Measurements from ENCODE around the gene POLR2A.
"Not testable (repeated sequence)": the region's sequence is repeated elsewhere in the genome, so short reads cannot be mapped to it uniquely, and the experiment has no call there.

POLR2A gene

DNA sequence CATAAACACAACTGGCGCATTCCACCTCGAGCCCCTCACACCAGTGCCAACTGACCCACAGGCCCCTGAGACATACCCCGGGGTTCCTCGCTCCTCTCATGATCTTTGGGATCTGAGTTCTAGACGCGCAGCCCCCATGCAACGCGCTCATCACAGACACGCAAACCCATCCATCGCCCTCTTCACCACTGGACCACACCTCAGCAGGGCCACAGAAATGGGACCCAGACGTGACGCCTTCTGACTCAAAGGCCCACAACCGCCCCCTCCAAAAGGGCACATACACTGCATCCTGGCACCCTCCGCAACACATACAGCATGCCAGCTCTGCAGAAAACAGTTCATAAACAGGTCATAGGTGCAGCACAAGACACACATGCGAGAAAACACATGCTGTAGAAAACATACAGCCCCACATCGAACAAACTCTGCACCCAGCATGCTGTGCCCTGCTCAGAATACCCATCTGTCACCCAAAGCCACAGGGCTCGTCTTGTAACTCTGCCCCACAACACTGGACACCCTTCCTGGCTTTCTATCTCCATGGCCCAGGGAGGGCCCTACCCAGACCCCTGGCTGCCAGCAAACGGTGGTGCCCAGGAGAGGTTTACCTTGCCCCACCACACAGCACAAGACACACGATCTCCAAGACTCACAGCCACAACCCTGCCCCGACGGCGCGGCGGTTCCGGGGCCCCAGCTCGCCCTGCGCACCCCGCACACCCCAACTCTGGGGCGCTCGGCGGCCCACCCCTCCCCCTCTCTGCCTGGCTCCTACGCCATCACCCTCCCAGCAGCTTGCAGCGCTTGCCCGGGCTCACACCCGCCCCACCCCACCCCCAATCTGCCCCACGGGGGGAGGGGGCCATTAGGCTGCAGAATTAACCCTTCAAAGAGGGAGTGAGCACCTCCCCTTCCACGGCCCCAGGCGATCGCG lies 5.6 kb upstream of the POLR2A start:
- peak in 2 of 3 experiments; percentile 38 to 59 for DNase-seq (ENCODE audit: low read depth in 3 of 3)

DNA sequence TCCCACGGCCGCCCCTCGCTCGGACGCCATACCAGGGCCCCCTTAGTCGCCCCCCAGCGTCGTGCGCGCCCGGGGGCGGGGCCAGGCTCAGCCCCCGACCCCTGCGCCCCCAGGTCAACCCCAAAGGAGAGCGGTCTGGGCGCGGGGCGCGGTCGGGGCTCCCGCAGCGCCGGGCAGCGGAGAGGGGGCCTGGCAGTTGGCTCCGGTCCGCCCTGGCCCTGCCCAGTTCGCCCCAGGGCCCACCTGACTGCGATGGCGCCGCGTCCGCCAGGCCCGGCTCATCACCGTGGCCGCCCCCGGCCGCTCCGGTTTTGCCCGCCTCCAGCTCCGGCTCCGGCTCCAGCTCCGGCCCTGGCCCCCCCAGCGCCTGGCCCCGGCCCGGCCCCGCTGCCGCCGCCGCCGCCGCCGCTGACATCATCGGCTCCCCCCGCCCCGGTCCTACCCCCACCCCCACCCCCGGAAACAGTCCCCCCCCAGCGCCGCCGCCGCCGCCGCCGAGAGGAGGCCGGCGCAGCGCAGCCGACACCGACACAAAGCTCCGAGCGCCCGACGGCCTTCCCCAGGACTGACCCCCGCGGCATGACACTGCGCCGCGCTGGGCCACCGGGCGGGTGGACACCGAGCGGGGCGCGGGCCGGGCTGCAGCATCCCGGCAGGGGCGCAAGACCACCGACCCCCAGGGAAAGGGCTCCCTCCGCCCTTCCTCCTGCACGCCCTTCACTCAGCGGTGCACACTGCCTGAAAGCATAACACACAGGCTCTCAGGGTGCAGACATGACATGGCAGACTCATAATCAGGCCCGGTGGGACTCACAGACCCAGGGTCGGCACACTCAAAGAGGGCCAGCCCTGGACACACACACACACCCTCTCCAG lies 4.7 kb upstream of the POLR2A start, which contains the start of gene ZBTB4:
TSS of gene ZBTB4 (minus strand) at position 419 of the 876 bp plus-strand sequence. CDS start 12,830 bp downstream, outside the sequence.
- DNase-seq (ENCODE audit: low read depth in 3 of 3): peak in 1 of 3 experiments; percentile 52

DNA sequence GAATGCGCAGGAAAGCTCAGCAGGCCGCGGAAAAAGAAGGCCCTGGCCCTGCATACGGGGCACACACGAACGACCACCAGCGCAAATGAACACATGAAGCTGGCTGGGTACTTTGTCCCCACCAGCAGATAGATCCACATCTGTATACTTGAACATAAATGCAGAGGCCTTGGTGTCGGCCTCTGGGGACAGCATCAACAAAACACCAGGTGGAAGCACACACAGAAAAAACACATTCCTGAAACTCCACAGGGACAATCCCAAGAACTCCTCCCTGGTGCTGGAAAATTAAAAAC lies 4.1 kb upstream of the POLR2A start:
- no peak for DNase-seq (ENCODE audit: low read depth in 3 of 3)

DNA sequence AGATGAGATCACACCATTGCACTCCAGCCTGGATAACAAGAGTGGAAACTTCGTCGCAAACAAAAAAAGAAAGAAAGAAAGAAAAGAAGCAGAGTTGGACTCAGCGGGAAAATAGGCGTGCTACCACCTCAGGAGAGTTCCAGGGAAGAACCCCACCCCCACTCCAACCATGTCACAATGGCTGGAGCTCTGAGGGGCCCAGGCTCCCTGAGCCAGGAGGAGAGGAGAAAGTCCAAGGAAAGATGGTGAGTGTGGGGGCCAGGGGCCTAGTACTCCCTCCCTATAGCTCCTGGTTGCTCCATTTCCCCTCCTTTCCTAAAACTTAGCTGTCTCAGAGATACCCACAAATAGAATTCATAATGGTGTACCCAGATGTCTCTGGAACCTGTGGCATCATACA lies 2.9 kb upstream of the POLR2A start, which contains the start of gene SLC35G6:
TSS of gene SLC35G6 (plus strand) at position 172 of the 400 bp plus-strand sequence. CDS start at position 243, 71 bp downstream.
- not testable (repeated sequence) for DNase-seq (ENCODE audit: low read depth in 3 of 3)

DNA sequence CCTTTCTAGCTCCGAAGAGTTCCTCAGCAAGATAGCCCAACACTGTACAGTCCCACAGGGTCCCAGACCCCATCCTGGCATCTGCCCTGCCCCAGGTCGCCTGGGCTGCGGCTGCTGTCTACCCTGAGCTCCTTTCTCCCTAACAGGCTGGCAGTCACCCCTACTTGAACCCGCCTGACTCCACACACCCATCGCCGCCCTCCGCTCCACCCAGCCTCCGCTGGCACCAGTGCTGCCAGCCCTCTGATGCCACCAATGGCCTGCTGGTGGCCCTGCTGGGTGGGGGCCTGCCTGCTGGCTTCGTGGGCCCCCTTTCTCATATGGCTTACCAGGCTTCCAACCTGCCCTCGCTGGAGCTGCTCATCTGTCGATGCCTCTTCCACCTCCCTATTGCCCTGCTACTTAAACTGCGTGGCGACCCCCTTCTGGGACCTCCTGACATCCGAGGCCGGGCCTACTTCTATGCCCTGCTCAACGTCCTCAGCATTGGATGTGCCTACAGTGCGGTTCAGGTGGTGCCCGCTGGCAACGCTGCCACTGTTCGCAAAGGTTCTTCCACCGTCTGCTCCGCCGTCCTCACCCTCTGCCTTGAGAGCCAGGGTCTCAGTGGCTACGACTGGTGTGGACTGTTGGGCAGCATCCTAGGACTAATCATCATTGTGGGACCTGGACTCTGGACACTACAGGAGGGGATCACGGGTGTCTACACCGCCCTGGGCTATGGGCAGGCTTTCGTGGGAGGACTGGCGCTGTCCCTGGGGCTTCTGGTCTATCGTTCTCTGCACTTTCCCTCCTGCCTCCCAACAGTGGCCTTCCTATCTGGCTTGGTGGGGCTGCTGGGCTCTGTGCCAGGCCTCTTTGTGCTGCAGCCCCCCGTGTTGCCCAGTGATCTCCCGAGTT lies 2.1 kb upstream of the POLR2A start:
- not testable (repeated sequence) for DNase-seq (ENCODE audit: low read depth in 3 of 3)

DNA sequence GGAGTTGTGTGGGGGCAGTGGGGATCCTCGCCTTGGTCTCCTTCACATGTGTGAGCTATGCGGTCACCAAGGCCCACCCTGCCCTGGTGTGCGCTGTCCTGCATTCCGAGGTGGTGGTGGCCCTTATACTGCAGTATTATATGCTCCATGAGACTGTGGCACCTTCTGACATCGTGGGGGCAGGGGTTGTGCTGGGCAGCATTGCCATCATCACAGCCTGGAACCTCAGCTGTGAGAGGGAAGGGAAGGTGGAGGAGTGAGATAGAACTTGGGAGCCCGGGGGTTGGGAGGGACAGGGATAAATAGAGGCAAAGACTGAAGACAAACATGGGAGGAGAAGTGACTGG lies 1.5 kb upstream of the POLR2A start:
- not testable (repeated sequence) for DNase-seq (ENCODE audit: low read depth in 3 of 3)

DNA sequence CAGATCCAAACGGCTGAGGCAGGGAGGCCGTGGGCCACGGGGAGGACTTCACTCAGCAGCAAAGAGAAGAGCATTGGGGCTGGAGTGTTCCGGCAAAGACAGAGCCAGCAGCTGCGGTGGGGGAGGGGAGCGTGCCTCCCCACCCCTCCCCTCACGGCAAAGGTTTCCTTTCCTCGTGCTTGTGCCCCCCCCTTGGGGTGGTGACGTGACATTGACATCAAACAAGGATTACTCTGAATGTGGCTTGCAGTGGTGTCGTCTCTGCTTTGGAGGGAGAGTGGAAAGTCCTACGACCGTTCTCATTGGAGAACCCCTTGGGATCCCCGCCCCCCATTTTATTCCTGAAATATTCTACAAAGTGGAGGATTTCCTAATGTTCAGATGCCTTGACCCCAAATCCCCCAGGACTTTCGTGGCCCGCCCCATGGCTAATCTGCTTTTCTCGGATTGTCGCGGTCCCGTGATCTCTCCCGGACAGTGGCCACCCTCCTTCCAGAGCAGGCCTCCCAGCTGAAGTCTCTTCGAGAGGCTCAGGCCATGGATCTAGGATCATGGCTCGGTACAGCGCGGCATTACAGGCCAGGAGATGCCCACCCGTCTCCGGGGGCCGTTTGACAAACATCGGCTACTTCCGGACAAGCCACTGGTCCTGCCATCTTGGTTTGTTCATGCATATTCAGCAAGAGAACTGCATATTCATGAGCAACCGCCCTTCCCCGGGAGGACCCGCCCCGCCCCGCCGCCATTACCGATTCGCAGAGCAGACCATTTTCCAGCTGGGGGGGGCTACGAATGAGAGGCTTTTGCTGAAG lies 705 bp upstream of the POLR2A start:
- peak; percentile 78 to 90 (median 87) for DNase-seq (ENCODE audit: low read depth in 3 of 3)

DNA sequence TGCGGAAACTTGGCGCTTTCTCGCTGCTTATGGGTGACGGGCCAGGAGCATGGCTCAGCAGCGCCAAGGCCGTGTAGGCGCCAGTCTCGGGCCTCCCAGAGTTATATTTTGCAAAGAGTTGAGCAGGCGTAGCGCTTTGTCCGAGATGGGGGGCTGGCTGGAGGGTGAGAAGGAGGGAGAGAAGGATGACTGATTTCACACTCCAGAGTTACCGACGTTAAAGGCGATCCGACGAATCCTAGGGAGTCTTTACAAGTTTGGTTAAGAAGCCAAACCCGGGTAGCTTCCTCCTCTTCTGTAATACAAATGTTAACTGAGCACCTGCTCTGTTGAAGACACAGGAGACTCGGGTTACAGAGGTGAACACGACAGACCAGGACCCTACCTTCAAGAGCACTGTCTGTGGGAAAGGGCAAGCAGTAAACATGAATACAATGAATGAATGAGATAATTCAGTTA lies 782 bp downstream of the POLR2A start:
- no peak for DNase-seq (ENCODE audit: low read depth in 3 of 3)

DNA sequence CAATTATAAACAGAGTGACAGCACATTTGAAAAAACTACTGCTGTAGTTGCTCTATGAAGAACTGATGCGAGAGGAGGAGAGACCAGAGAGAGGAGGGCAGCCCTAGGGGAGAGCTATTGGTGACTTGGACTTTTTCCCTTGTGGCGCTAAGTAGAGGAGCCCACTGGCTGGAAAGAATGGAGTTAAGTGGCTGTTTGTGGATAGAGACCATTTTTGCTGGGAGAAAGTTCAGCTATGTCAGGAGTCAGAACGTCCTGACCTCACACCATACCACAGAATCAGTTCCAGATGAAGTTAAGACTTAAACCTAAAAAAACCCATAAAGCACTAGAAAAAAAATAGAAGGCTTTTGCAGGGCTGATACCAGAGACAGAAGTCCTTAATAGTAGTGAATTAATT lies 2.0 kb downstream of the POLR2A start:
- DNase-seq (ENCODE audit: low read depth in 3 of 3): no peak

DNA sequence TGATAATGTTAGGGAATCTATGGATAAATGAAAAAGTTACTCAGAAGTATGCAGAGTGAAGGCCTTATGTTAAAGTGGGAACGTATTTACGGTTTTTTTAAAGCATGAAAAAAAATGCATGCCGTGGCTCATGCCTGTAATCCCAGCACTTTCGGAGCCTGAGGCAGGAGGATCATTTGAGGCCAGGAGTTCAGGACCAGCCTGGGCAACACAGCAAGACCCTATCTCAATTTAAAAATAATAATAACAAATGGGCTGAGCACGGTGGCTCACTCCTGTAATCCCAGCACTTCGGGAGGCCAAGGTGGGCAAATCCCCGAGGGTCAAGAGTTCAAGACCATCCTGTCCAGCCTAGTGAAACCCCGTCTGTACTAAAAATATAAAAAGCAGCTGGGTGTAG lies 6.0 kb downstream of the POLR2A start:
- no peak for DNase-seq (ENCODE audit: low read depth in 3 of 3)

DNA sequence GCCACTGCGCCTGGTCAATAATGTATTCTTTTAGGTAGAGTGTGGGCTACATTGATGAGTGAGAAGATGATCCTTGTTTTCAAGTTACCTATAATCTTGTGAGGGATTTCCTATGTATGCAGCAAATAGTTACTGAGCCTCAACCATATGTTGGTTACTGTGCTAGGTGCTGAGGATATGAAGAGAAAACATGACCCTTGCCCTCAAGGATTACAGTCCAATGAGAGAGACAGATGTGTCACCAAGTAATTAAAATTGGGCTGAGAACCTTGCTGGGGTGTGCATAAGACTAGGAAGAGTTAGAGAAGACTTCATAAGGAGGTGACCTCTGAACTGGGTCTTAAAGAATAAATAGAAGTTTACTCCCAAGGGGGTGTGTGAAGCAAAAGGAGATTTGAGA lies 7.4 kb downstream of the POLR2A start:
- DNase-seq (ENCODE audit: low read depth in 3 of 3): no peak

DNA sequence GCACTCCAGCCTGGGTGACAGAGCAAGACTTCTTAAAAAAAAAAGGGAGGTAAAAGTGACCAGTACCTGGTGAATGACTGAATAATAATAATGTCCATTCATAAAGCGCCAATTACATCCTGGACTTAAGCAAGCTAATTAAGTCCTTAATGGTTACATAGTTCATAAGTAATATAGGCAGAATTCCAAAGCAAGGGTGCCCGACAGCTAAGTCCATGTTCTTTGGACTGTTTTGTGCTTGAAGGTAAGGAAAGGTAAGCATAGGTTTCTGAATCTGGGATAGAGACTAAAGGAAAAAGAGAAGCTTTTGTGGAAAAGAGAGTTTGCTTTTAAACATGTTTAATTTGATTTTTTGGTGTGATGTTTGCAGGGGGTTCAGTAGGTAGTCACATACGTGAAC lies 9.8 kb downstream of the POLR2A start:
- DNase-seq (ENCODE audit: low read depth in 3 of 3): no peak

DNA sequence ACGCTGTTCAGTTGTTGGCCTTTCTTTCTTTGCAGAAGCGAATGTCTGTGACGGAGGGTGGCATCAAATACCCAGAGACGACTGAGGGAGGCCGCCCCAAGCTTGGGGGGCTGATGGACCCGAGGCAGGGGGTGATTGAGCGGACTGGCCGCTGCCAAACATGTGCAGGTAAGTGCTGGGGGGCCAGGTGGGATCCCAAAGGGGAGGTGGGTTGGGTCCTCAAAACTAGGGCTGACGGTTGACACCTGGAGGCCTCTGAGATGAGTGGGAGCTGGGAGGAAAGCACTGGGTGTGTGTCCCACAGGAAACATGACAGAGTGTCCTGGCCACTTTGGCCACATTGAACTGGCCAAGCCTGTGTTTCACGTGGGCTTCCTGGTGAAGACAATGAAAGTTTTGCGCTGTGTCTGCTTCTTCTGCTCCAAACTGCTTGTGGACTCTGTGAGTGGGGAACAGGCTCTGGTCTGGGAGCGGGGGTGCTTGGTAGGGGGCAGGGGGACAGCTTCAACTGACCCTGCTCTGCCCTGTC lies 11.8 kb downstream of the POLR2A start:
- no peak for DNase-seq (ENCODE audit: low read depth in 3 of 3)

DNA sequence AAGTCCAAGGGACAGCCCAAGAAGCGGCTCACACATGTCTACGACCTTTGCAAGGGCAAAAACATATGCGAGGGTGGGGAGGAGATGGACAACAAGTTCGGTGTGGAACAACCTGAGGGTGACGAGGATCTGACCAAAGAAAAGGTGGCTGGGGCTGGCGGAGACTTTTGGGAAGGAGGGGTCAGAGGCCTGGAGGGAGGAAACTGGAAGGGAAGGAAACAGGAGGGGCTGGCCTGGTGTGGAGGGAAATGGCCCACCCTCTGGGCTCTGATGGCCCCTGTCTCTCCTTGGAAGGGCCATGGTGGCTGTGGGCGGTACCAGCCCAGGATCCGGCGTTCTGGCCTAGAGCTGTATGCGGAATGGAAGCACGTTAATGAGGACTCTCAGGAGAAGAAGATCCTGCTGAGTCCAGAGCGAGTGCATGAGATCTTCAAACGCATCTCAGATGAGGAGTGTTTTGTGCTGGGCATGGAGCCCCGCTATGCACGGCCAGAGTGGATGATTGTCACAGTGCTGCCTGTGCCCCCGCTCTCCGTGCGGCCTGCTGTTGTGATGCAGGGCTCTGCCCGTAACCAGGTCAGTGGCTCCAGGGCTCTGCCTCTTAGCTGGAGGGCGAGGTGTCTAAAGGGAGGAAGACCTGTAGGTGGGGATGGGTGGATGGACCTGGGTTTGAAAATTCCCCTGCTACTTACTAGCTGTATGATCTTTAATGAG lies 12.5 kb downstream of the POLR2A start:
- no peak for DNase-seq (ENCODE audit: low read depth in 3 of 3)

DNA sequence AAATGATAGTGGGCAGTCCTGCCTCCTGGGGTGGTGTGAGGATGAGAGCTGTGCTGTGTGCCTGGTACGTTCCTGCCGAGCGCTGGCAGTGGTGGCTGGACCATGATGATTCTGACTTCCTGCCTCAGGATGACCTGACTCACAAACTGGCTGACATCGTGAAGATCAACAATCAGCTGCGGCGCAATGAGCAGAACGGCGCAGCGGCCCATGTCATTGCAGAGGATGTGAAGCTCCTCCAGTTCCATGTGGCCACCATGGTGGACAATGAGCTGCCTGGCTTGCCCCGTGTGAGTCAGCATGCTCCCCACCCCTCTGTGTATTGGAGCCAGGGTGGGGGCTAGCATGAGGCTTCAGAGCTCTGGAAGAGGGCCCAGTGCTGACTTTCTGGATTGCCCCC lies 13.1 kb downstream of the POLR2A start:
- no peak for DNase-seq (ENCODE audit: low read depth in 3 of 3)

DNA sequence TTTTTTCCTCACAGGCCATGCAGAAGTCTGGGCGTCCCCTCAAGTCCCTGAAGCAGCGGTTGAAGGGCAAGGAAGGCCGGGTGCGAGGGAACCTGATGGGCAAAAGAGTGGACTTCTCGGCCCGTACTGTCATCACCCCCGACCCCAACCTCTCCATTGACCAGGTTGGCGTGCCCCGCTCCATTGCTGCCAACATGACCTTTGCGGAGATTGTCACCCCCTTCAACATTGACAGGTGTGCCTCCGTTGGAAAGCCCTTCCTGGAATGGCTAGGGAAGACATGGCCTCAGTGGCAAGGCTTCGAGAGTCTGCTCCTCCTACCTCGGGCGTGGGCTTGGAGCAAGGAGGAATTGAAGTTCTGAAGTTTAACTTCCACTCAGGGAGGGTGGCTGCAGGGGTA lies 13.5 kb downstream of the POLR2A start:
- no peak for DNase-seq (ENCODE audit: low read depth in 3 of 3)

DNA sequence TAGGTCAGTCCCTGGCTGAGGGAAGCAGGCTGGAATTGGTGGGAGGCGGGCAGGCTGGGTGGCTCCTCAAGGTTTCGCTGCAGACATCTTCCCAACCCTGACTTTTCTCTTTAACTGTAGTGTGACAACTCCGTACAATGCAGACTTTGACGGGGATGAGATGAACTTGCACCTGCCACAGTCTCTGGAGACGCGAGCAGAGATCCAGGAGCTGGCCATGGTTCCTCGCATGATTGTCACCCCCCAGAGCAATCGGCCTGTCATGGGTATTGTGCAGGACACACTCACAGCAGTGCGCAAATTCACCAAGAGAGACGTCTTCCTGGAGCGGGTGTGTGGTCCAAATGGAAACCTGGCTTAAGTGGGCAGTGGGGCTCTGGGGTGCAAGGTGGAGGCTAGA lies 15.0 kb downstream of the POLR2A start:
- DNase-seq (ENCODE audit: low read depth in 3 of 3): no peak

DNA sequence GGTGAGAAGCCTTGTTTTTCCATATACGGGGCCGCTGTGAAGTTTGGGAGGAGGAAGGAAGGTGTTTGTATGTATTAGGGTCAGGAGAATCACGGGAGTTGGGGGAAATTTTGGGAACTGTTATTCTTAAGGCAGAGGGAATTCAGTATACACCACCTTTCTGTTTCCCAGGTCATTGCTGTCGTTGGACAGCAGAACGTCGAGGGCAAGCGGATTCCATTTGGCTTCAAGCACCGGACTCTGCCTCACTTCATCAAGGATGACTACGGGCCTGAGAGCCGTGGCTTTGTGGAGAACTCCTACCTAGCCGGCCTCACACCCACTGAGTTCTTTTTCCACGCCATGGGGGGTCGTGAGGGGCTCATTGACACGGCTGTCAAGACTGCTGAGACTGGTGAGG lies 17.6 kb downstream of the POLR2A start:
- DNase-seq (ENCODE audit: low read depth in 3 of 3): no peak

DNA sequence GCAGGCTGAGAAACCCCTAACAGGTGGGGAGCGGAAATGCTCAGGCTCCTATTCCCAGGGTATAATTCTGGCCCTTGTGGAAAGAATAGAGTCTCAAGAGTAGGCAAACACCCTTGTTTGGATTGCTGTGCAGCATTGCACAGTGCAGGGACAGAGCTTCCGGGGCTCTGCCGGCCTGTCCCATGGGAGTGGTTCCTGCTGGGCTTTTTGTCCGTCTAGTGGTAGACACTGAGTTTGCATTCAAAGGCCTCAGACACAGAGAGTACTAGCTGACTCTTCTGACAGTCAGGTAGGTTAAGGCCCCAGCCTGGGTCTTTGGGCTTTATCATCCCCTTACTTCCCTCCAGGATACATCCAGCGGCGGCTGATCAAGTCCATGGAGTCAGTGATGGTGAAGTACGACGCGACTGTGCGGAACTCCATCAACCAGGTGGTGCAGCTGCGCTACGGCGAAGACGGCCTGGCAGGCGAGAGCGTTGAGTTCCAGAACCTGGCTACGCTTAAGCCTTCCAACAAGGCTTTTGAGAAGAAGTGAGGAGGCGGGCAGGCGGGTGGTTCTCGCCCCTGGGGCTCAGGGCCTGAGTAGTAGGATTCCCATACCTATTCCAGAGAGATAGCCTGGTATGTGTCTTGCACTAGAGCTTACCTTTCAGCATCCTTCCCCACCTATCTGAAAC lies 18.1 kb downstream of the POLR2A start:
- no peak for DNase-seq (ENCODE audit: low read depth in 3 of 3)

Measured in stimulated activated CD4-positive, alpha-beta T cell treated with anti-CD3 and anti-CD28 coated beads, TNF-alpha, amount 100 ng/mL, for 24 hours (primary cell).